CD4-positive, alpha-beta T cell treated with Interferon gamma for 1 hour (primary cell): ENCODE measurements around the gene CLPSL2.
A peak's percentile ranks its signal among the peaks of the same experiment; 100 is the strongest.
"Not testable (repeated sequence)": the region's sequence is repeated elsewhere in the genome, so short reads cannot be mapped to it uniquely, and the experiment has no call there.

Source experiments
- DNase-seq: peaks from one replicate; pipeline ENCODE4 v3.0.0-alpha.2; 2020

CLPSL2 gene, protein sequence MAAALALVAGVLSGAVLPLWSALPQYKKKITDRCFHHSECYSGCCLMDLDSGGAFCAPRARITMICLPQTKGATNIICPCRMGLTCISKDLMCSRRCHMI

DNA sequence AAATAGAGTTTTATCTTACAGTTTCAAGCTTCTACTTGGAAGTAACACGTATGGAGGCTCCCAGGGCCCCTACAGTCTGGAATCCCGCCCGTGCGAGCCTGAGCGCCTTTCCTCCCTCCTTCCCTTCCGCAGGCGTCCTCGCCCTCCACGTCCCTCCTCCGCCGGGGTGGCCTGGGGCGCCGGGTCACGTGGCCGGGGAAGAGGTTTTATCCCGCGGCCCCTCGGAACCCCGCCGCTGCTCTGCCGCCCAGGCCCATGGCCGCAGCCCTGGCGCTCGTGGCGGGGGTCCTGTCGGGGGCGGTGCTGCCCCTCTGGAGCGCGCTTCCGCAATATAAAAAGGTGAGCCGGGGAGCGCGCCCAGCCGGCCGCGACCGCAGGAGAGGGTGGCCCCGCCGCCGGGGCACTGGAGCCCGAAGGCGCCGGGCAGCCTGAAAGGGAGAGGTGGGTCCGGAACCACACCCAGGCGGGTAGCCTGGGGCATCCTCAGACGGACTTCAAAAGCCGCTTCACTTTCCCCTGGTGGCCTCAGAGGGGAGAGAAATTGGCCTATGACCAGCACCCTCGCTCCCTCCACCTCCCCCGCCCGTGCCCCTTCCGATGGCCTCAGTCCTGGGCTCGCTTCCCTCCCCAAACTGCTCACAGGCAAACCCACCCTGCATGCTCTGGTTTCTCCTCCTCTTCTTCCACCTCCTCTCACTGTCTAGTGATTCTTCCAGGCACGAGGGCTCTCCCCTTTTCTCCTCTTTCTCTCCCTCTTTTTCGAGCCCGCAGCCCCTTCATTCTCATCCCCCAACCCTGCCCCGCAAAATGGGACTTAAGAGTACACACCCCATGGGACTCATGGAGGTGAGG, at the start of gene CLPSL2:
Gene CLPSL2, plus strand, starts transcription at position 235 of the 852 bp plus-strand sequence. Its CDS starts 21 bp downstream, at position 256.
- DNase-seq, result no peak

DNA sequence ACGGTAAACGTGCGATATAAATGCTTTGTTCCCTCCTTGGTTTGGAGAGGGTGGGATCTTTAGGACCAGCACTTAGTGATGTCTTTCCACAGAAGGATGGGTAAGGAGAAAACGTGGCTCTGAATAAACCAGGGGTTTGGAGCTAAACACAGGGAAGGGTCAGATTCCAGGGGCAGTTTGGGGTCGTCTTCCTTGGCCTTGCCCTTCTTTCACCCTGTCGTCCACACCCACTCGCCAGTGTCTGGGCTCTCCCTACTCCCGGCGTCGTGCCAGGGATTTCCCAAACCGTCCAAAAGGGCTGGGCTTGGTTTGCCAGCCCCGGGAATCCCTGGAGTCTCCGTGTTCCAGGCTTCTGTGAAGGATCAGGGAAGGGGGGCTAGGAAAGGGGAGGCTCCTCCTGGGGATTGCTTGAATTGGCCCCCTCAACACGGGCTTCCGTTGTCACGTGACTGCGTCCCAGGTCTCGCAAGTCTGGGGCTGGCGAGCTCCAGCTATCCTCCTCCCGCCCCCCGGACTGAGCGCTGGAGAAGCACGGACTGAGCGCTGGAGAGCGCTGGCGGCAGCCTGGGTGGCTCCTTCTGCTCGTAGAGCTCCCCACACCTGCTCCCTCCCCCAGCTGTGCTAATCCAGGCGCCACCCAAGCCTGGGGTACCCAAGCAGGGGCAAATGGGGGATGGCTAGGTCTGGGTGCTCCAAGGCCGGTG, 49.0 kb upstream of the CLPSL2 start:
- DNase-seq, result no peak

DNA sequence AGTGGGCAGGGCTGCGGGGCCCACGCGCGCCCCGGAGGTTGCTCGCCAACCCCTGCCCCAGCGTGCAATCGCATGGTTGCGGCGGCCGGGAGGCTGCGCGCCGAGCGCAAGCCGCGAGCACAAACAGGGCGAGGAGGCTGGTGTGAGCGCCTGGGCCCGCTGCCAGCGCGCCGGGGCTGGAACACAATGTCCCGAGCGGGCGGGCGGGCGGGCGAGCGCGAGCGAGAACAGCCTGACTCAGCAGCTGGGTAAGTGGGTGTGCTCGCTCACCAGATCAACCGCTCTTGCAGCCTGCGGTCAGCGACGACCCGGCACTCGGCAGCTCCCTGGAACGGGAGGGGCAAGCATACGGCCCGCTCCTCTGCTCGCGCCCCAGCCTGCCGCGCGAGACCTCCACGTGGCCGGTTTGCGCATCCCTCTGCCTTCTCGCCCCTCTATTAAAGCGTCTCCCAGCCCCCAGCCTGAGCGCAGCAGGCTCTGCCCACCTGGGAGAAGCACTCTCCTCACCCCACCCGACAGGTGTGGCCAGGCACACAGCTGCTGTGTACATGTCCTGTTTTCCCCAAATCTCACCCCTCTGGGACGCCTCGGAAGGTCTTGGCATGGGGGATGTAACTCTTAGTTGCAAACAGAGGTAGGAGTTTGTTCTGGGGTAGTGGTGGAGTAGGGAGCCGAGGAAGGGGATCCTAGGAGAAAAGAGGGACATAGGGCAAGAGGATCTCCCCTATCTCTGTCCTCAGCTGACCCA, 48.3 kb upstream of the CLPSL2 start:
- peak; percentile 90 for DNase-seq

DNA sequence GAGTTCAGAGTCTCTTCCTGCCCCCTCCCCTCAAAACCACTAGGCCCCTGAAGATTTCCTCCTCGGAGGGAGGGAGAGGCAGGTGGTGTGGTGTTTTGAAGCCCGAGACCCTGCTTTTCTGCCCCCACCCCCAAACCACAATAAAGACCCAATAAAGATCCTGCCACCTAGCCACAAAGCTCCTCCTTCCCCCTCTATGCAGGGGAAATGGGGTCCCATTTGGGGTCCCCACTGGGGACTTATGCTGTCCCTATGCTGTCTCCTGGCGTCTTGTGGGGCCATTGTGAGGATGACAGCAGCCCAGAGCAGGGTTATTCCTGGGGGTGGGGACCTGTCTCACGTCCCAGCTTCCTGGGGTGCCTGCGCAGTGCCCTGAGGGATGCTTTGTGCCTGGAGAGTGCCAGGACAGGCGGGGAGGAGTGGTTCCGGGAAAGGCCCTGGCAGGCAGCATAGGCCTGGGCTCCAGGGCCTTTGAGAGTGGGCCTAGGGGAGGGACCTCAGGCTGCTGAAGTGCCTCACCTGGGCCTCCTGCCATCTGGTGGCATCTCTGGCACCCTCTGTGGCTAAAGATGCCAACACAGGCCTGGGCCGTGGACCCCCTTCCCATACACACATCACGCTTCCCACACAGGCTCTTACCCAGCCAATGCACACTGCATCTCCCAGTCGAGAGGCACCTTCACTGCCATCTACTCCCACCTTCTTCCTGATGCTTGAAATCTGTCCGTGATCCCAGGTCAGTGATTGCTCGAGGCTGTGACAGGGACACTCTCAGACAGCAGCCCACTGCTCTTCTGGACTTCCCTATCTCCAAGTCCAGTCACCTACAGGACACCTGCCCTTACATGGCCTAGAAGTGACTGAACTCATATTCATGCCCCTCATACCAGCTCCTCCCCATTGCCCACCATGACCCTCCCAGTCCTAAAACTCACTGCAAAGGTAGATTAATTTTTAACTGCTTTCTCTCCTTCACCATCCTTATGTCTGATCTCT, 47.4 kb upstream of the CLPSL2 start:
- peak; percentile 28 for DNase-seq

DNA sequence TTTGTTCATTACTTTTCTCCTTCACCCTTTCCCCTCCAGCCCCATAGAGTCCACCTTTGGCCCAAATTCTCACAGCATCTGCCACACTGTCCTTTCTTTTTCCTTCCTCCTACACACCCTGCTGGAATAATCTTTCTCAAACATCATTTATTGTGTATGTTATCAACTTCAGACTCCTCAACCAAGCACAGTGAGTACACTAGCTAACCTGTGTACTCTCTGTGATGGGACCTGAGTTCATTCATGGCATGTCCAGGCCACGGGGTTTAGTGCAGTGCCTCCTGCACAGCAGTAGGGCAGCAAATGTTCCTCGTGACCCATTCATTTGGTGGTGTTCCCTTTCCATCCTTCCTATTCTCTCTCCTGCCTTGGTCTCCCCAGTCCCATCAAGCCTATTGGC, 46.7 kb upstream of the CLPSL2 start:
- DNase-seq, result no peak

DNA sequence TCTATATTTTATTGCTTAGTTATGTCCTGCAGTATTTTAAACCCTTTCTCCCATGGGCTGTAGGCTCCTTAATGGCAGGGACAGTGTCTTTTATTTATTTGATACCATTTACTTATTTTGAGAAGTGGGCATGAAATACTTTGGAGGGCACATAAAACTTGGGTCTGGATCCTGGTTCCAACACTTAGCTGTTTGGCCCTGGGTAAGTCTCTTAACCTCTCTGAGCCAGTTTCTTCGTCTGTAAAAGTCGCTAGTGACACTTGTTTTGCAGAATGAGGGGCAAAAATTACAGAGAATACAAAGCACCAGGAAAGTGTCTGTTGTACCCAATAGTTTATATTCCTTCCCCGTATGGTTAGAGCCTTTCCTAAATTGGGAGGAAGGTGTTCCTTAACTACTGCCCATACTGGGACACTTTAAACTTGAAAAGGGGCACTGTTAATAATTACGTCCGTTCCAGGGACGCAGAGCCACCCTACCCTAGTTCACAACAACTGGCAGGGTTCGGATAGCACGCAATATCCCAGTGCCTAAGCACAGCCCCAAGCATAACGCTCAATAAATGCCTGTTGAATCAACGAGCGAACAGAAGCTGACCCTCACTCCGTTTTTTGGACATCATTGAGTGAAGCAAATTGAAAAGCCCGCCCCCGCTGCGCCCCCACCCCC, 45.5 kb upstream of the CLPSL2 start:
- no peak for DNase-seq

DNA sequence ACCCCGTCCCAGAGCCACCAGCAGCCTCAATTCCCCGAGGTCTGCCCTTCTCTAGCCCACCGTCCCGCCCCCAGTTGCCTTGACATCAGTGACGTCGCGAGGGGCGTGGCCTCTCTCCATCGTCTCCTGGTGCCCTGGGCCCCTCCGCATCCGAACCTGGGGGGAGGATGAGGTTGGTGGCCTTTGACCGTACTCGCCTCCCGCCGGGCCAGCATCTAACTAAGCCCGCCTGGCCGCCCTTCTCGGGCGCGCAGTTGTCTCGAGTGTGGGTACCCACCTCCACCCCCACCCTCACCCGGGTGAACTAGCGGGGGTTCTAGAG, 45.0 kb upstream of the CLPSL2 start:
- peak; percentile 93 for DNase-seq

DNA sequence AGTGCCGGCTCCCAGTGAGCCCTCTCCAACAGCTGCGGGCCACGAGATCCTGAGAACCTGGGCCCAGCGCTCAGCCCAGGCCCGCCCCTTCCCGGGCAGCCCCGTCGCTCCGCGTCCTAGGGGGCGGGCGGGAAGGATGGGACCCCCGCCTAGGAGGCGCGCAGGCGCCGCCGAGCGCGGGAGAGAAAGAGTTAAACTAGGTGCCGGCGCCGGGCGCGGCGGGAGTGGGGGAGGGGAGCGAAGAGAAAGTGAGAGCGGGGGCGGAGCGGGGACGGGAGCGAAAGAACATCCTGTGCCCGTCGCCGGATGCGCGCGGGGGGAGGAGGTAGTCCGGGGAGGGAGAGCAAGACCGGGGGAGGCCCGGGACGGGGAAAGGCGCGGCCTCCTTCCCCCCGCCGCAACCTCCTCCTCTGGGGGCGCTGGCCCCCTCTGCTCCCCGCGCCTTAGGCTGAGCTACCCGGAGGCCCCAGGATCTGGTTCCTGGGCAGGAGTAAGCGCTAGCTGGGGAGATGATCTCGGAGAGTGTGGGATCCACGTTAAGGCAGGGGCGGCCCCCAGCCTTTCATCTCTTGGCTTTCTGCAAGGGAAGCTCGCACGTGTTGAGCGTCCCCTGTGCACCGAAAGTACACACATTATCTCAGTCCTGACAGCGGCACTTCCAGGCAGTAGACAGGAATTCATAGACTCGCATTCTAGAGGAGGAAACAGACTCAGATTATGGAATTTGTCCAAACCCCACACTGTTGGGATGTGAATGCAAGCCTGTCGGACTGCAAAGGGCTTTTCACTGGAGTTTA, 44.5 kb upstream of the CLPSL2 start:
- DNase-seq, result peak; percentile 90

DNA sequence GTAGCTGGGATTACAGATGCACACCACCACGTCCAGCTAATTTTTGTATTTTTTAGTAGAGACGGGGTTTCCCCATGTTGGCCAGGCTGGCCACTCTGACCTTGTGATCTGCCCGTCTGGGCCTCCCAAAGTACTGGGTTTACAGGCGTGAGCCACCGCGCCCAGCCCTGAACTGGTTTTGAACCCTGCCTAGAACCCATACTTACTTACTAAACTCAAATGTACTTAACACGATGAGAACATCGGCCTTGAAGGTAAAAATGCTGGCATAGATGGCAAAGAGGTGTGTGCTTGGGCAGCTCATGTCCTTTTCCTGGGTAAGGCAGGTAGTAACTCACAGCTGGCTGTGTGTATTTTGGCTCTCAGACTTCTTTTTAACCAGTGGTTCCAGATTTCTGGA, 42.8 kb upstream of the CLPSL2 start:
- DNase-seq, result no peak

DNA sequence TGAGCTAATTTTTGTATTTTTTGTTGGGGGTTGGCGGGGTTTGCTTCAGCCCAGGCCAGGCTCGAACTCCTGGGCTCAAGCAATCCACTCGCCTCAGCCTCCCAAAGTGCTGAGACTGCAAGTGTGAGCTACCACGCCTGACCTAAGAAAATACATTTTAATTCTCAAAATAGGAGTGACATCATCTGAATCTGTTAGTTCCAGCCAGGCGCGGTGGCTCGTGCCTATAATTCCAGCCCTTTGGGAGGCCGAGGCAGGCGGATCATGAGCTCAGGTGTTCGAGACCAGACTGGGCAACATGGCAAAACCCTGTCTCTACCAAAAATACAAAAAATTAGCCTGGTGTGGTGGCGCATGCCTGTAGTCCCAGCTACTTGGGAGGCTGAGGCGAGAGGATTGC, 42.1 kb upstream of the CLPSL2 start:
- DNase-seq, result not testable (repeated sequence)

DNA sequence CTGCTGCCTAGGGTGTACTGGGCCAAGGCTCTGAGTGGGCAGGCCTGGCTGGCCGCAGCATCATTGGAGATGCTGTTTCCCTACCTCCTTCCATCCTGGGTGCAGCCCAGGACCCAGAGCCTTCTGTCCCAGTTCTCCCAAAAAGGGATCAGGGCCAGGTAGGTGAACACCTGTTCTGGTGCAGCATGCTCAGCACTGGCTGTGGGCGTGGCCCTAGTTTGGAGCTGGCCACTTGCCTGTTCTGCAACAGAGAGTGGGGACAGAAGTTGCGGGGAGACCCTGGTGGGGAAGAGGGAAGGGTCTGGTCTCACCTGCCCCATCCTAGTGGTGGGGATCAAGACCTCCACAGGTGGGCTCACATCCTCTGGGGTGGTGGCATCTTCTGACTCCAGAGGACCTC, 40.9 kb upstream of the CLPSL2 start:
- no peak for DNase-seq

DNA sequence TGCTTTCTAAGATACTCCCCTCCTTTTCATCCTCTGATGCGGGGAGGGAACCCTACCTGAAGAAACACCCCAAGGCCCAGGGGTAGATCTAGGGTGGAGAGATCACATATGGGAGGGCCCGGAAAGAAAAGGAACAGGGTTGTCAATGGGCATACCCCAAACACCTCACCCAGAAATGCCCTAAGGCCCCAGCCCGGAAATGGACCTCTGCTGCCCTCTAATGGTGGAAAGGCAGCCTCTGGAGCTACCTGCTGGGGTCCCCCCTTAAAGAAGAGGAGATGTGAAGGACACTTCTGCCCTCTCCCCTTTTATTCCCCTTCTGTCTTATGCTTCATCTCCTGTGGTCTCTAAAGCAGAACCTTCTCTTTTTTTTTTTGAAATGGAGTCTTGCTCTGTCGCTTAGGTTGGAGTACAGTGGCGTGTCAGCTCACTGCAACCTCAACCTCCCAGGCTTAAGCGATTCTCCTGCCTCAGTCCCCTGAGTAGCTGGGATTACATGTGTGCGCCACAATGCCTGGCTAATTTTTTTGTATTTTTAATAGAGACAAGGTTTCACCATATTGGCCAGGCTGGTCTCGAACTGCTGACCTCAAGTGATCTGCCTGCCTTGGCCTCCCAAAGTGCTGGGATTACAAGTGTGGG, 40.0 kb upstream of the CLPSL2 start:
- DNase-seq, result peak; percentile 80

DNA sequence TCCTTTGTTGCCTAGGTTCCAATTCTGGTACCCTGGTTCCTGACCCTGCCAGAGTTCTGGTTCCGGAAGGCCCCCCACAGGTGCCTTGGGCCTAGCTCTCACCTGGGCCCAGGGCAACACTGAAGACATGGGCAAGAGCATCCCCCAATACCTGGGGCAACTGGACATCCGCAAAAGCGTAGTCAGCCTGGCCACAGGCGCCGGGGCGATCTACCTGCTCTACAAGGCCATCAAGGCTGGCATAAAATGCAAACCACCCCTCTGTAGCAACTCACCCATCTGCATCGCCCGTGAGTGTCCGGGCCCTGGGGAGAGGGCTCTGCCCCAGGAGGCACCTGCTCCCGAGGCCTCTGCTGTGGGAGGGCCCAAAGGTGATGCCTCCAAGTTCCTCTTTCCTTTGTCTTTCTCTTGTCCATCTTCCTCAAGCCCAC, 39.4 kb upstream of the CLPSL2 start, which contains the start of gene ARMC12:
Gene ARMC12, plus strand, starts transcription at position 51 of the 431 bp plus-strand sequence. Its CDS starts 77 bp downstream, at position 128.
- no peak for DNase-seq

DNA sequence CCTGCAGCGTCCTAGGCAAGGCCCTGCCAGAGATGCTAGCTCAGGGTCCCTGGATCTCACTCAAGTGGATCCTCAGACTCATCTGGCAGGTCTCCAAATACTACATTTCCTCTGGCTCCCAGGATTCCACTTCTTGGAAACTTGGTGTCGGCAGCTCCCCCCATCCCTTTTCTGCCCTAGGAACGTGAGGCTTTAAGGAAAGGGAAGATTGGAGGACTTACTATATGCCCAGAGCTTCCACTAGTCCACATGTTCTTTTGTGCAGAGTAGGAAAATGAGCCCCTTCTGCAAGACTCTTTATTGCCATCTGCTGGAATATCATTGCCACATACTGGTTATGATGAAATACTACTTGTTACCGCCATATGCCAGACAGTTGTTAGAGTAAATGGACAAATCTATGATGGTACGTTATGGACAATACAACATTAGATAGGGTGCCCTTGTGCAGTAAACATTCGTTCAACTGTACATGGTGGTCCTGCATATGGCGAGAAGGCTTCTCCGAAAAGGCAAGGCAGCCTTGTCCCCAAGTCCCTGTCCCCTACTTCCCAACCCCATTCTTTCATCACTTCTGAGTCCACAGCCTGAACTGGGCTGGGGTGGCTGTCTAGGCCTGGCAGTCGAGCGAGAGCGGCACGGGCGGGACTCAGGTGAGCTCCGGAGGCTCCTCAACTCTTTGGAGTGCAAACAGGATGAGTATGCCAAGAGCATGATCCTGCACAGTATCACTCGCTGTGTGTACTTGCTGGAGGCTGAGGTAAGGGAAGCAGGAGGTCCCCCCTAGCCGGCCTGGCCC, 38.8 kb upstream of the CLPSL2 start:
- no peak for DNase-seq

DNA sequence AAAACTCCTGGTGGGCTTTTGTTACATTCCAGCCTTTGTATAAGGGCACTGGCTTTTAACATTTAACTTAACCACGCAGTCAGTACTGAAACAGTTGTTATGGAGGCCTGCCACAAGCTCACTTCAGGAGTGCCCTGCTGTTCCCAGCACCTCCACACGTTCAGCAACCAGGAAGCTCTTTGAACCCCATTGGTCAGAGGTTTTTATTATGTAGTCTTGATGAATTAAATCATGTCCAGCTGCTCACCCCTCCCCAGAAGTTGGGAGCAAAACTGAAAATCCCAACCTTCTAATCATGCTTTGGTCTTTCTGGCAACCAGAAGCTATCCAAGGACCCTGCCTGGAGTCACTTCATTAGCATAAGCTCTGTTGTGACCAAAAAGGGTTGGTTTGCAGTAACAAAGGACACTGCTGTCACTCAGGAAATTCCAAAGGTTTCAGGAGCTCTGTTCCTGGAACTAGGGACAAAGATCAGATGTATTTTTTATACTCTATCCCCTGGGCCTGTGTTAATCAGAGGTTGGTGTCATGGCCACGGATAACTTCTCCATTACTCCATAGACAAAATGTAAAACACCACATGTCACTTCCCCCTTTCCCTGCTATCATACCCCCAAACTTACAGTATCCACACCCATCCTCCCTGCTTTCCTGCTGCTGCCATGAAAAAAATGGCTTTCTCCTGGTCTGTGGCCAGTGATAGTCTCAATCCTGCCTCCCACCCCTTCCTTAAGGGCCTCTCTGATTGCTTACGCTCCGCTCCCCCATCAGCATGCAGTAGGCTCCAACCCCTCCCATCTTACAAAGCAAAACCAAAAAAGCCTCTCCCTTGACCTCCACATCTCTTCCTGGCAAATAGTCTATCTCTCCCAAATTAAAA, 36.5 kb upstream of the CLPSL2 start:
- no peak for DNase-seq

DNA sequence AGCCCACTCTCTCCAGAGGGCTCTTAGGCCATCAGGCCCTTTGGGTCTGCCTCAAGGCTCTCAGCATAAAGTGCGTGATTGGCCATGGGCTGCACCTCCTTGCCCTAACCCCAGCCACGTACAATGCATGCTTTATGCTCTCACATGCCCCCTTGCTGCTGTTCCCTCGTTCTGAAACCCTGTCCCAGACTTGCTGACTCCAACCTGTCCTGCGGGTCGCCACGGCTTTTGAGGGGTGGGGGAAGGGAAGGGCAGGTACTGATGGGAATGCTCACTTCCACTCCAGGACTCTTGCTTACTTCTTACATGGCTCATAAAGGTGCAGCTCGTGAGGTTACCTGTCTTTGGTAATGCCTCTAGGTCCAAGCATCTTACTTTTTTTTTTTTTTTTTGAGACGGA, 33.6 kb upstream of the CLPSL2 start:
- no peak for DNase-seq

DNA sequence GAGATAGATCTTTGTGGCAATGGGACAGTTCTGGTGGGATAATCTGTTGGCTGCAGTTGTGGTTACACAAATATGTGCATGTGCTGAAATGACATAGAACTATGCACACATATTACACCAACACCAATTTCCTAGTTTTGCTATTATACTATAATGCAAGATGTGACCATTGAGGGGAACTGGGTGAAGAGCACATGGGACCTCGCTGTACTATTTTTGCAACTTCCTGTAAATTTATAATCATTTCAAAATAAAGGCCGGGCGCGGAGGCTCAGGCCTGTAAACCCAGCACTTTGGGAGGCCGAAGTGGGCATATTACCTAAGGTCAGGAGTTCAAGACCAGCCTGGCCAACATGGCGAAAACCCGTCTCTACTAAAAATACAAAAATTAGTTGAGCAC, 30.9 kb upstream of the CLPSL2 start:
- DNase-seq, result no peak

DNA sequence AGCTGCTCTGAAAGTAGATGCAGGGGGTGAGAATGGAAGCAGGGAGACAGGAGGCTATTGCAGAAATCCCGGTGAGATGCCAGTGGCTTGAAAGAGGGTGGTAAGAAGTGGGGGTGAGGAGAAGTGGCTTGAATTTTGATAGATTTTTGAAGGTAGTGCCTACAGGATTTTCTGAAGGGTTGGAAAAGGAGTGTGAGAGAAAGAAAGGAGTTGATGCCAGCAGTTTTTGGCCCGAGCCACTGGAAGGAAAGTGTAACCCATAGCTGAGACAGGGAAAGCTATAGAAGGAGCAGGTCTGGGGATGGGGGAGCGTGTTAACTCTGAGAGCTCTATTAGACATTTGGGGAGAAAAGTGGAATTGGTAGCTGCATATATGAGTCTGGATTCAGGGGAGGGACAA, 29.9 kb upstream of the CLPSL2 start:
- DNase-seq, result no peak
